Measurements from ENCODE around the gene PPP1R26.
"Not testable (repeated sequence)": the region's sequence is repeated elsewhere in the genome, so short reads cannot be mapped to it uniquely, and the experiment has no call there.

The PPP1R26 gene

DNA sequence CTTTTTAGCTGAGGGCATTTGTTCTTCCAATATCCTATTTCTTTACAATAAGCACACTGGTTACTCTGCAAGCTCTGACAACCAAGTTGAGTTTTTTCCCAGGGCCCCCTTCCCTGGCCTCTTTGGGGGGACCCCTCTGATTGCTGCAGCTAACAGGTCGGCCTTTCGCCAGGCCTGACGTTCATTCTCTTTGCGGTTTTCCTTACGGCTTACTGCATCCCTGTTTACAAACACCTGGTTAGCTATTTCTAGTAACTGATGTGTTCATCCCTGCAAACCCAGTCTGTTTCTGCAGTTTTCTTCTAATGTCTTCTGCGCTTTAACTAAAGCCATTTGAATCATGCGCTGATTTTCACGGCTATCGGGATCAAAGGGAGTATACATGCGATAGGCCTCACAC, 37.5 kb upstream of the PPP1R26 start:
- H3K4me3 ChIP-seq (ENCODE audit: low read depth, low read length): no peak overlapping the region
- TF ChIP-seq, protein P1, sequence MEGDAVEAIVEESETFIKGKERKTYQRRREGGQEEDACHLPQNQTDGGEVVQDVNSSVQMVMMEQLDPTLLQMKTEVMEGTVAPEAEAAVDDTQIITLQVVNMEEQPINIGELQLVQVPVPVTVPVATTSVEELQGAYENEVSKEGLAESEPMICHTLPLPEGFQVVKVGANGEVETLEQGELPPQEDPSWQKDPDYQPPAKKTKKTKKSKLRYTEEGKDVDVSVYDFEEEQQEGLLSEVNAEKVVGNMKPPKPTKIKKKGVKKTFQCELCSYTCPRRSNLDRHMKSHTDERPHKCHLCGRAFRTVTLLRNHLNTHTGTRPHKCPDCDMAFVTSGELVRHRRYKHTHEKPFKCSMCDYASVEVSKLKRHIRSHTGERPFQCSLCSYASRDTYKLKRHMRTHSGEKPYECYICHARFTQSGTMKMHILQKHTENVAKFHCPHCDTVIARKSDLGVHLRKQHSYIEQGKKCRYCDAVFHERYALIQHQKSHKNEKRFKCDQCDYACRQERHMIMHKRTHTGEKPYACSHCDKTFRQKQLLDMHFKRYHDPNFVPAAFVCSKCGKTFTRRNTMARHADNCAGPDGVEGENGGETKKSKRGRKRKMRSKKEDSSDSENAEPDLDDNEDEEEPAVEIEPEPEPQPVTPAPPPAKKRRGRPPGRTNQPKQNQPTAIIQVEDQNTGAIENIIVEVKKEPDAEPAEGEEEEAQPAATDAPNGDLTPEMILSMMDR (IDR thresholded peaks at IDR 0.05; ENCODE audit: low read depth, low read length): no peak
- in situ Hi-C loops (cut with HindIII; ENCODE audit: low sequenced_read_pairs): no loop called here
- DNase-seq (ENCODE audit: low read depth, low spot score): no peak

DNA sequence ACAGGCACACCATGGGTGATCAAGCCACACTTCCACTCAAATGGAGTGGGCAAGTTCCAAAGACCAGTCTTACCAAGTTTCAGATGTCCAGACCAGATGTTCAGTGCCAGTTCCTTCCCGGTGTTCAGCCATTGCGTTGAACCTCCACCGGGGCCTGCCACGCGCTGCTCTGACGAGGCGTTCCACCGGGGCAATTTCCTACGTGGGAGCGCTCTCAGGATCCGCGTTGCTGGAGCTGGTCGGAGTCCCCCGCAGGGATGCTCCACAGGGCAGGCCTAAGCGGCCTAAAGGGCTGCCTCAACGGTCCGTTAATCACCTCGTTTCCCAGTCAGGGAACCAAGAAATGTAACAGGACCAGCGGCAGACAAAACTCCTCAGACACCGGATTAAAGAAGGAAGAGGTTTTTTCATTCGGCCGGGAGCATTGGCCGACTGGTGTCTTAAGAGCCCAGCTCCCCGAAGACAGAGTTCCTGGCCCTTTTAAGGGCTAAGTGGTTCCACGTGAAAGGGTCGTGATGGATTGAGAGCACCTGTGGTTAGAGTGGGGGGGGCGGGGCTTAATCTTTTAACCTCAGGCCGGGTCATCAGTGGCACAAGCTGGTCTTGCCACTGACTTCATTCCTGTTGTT, 35.7 kb upstream of the PPP1R26 start:
- no peak for DNase-seq (ENCODE audit: low read depth, low spot score)
- TF ChIP-seq, protein P1 (IDR thresholded peaks at IDR 0.05; ENCODE audit: low read depth, low read length): no peak
- H3K4me3 ChIP-seq (ENCODE audit: low read depth, low read length): no peak overlapping the region
- in situ Hi-C loops (cut with HindIII; ENCODE audit: low sequenced_read_pairs): no loop called here

DNA sequence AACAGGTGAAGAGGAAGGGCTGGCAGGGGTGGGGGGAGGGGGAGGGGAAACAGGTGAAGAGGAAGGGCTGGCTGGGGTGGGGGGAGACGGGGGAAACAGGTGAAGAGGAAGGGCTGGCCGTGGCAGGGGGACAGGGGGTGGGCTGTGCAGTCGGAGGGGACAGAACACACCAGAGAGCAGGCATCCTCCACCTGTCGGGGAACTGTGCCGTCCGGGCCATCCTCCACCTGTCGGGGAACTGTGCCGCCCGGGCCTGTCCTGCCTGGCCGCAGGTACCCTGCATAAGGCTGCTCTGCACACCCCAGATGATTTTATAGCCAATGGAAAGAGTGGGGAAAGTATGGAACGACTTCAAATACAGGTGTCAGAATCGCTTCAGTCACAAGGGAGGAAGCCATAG, 32.5 kb upstream of the PPP1R26 start:
- H3K4me3 ChIP-seq (ENCODE audit: low read depth, low read length): no peak overlapping the region
- TF ChIP-seq, protein P1 (IDR thresholded peaks at IDR 0.05; ENCODE audit: low read depth, low read length): no peak
- DNase-seq (ENCODE audit: low read depth, low spot score): no peak
- in situ Hi-C loops (cut with HindIII; ENCODE audit: low sequenced_read_pairs): no loop called here

DNA sequence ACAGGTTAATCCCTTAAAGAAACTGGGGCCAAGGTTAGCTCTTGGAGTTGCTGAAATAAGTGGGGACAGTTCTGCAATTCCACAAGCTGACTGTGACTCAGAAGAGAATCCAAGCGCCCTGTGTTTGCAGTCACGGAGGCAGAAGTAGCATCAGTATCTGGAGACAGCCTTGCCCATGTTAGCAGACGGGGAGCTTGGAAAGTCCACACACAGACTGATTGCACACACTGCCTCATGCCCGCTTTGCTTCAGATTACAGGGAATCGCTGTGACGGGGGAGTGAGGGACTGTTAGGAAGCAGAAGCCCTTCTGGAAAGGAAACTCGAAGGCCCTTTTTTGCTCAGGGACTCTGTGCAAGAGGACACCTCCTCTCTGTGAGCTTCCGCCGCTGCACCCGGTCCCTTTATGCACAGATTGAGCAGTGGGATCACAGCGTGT, 30.9 kb upstream of the PPP1R26 start:
- no peak overlapping the region for H3K4me3 ChIP-seq (ENCODE audit: low read depth, low read length)
- DNase-seq (ENCODE audit: low read depth, low spot score): no peak
- TF ChIP-seq, protein P1 (IDR thresholded peaks at IDR 0.05; ENCODE audit: low read depth, low read length): no peak
- in situ Hi-C loops (cut with HindIII; ENCODE audit: low sequenced_read_pairs): no loop called here

DNA sequence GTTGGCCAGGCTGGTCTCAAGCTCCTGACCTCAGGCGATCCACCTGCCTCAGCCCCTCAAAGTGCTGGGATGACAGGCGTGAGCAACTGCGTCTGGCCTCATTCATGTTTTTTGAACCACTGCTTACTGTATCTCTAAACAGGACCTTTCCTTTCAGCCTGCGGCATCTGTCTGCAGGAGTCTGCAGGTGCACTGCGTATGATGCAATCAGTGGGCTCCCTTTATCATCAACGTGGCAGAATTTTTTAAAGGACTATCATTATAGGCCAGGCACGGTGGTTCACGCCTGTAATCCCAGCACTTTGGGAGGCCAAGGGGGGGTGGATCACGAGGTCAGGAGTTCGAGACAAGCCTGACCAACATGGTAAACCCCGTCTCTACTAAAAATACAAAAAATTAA, 30.1 kb upstream of the PPP1R26 start:
- DNase-seq (ENCODE audit: low read depth, low spot score); in situ Hi-C loops (cut with HindIII; ENCODE audit: low sequenced_read_pairs); H3K4me3 ChIP-seq (ENCODE audit: low read depth, low read length): not testable (repeated sequence)

DNA sequence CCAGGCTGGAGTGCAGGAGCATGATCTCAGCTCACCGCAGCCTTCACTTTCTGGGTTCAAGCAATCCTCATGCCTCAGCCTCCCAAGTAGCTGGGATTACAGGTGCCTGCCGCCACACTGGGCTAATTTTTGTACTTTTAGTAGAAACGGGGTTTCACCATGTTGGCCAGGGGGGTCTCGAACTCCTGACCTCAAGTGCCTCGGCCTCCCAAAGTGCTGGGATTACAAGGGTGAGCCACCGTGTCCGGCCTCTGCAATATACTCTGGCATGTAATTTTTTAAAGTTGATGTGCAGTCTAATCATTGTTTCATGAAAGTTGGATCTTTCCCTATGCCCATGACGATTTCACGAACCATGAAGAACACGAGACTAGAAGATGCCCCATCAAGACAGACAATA, 28.6 kb upstream of the PPP1R26 start:
- TF ChIP-seq, protein P1 (IDR thresholded peaks at IDR 0.05; ENCODE audit: low read depth, low read length): no peak
- no peak for DNase-seq (ENCODE audit: low read depth, low spot score)
- no peak overlapping the region for H3K4me3 ChIP-seq (ENCODE audit: low read depth, low read length)
- in situ Hi-C loops (cut with HindIII; ENCODE audit: low sequenced_read_pairs): no loop called here

DNA sequence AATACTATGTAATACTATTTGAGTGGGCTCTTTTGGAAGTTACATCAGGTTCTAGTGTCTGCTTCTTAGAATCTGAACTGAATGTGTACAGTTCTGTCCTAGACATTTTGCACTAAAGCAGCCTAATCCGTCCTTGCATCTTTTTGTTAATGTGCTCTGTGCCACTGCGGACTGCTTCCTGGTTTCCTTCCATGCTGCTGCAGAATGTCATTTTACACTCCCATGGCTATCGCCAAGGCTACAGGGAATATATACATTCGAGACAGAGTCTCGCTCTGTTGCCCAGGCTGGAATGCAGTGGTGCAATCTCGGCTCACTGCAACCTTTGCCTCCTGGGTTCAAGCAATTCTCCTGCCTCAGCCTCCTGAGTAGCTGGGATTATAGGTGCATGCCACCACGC, 27.7 kb upstream of the PPP1R26 start:
- DNase-seq (ENCODE audit: low read depth, low spot score); in situ Hi-C loops (cut with HindIII; ENCODE audit: low sequenced_read_pairs); H3K4me3 ChIP-seq (ENCODE audit: low read depth, low read length): not testable (repeated sequence)

DNA sequence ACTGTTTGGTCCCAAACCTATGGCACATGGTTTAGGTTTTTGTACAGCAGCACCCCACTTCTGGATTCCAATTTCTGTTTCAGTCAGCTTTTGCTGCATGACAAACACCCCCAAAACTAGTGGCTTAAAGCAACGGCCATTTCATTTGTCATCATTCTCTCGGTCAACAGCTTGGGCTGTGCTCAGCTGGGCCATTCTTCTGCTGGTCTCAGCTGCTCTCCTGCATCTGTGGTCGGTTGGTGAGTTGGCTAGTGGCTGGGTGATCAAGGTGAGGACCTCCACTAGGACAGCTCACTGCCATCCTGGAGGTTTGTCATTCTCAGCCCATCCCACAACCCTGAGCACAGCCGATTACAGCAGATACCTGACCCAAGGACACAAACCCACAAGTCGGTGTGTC, 24.8 kb upstream of the PPP1R26 start:
- TF ChIP-seq, protein P1 (IDR thresholded peaks at IDR 0.05; ENCODE audit: low read depth, low read length): no peak
- in situ Hi-C loops (cut with HindIII; ENCODE audit: low sequenced_read_pairs): no loop called here
- DNase-seq (ENCODE audit: low read depth, low spot score): no peak
- no peak overlapping the region for H3K4me3 ChIP-seq (ENCODE audit: low read depth, low read length)
